Keratinocyte (primary cell): ENCODE data around the gene OMG.

Experiments used
- EZH2 ChIP-seq: IDR thresholded peaks from one replicate; pipeline ENCODE4 v1.6.1; 2012; ENCODE audit warnings: inconsistent platforms, mild to moderate bottlenecking, low read length, moderate library complexity
- TF ChIP-seq, protein P1 (sequence below), 3 experiments: IDR thresholded peaks in 1 of 3; conservative IDR thresholded peaks in 1 of 3; optimal IDR thresholded peaks in 1 of 3; 2 replicates in 2 of 3; 3 replicates in 1 of 3; pipeline versions ENCODE3 to v1.5.1; 2011; ENCODE audit warnings: low read length in 3 of 3, mild to moderate bottlenecking in 3 of 3, moderate library complexity in 2 of 3, control low read depth in 1 of 3, inconsistent platforms in 1 of 3; ENCODE audit not compliant: insufficient read depth in 2 of 3; ENCODE audit errors: extremely low read depth in 1 of 3

DNA sequence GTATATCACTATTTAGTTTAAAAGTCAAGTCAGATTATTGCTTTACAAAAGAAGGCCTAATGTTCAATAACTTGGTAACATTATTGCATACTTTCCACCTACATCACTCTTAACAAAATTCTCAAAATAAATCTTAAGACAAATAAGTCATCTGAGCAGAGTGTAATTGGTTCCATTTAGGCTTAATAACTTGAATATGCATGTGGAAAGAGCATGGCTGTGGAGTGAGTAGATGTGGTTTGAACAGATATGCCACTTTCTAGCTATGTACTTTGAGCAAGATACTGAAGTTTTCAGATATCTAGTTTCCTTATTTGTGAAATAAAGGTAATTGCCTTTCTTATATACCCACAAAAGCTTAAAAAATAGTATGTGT is 31.1 kb upstream of the OMG start:
- TF ChIP-seq, protein P1, sequence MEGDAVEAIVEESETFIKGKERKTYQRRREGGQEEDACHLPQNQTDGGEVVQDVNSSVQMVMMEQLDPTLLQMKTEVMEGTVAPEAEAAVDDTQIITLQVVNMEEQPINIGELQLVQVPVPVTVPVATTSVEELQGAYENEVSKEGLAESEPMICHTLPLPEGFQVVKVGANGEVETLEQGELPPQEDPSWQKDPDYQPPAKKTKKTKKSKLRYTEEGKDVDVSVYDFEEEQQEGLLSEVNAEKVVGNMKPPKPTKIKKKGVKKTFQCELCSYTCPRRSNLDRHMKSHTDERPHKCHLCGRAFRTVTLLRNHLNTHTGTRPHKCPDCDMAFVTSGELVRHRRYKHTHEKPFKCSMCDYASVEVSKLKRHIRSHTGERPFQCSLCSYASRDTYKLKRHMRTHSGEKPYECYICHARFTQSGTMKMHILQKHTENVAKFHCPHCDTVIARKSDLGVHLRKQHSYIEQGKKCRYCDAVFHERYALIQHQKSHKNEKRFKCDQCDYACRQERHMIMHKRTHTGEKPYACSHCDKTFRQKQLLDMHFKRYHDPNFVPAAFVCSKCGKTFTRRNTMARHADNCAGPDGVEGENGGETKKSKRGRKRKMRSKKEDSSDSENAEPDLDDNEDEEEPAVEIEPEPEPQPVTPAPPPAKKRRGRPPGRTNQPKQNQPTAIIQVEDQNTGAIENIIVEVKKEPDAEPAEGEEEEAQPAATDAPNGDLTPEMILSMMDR (optimal IDR thresholded peaks at IDR 0.05 in 1 of 3, IDR thresholded peaks at IDR 0.05 in 1 of 3, conservative IDR thresholded peaks at IDR 0.05 in 1 of 3; ENCODE audit: extremely low read depth in 1 of 3, insufficient read depth in 2 of 3, low read length in 3 of 3) = no peak
- TF ChIP-seq EZH2 = no peak
